Colonic mucosa (tissue), 4 donors: ENCODE data around the gene ROBO4. TPM values are rescaled to one million over a fixed set of nuclear protein-coding genes. Genes with fewer than 3 reads are reported as not detected.

Source experiments
- DNase-seq: peaks from one replicate; pipeline ENCODE4 v3.0.0-alpha.2; 2020
- H3K27ac ChIP-seq: fragments of 200-600 bp; one replicate; pipeline ENCODE4 v1.8.0; 2021
- H3K27me3 ChIP-seq: fragments of 200-600 bp; one replicate; pipeline ENCODE4 v1.8.0; 2021
- H3K36me3 ChIP-seq: fragments of 200-600 bp; one replicate; pipeline ENCODE4 v1.8.0; 2021
- H3K4me1 ChIP-seq: fragments of 200-600 bp; one replicate; pipeline ENCODE4 v1.8.0; 2021; ENCODE audit warnings: mild to moderate bottlenecking
- H3K4me3 ChIP-seq: fragments of 200-600 bp; one replicate; pipeline ENCODE4 v1.8.0; 2021
- H3K9ac ChIP-seq, 2 donors: one replicate each; pipeline ENCODE4 v1.7.0; 2013; ENCODE audit warnings: control low read depth in 2 of 2, low read depth in 2 of 2, low read length in 2 of 2
- H3K9me3 ChIP-seq: fragments of 200-600 bp; one replicate; pipeline ENCODE4 v1.8.0; 2021
- CTCF ChIP-seq: fragments of 200-600 bp; IDR thresholded peaks from one replicate; pipeline ENCODE4 v1.8.0; 2022; ENCODE audit warnings: antibody characterized with exemption, mild to moderate bottlenecking
- intact Hi-C: fragments of 100-400 bp; cut with DNase I; formaldehyde crosslinking; loops from one replicate; pipeline ENCODE4 v1.14.1; 2022
- total RNA-seq, 2 donors: library from RNA; stranded (reverse); fragmentation: NEBNext Ultra II Directional in 1 of 2; extraction: Animal tissue kit (Norgen Biotek cat#: 25700) in 1 of 2; gene quantifications; one replicate each; pipeline ENCODE4 v1.2.1, GENCODE V29; 2021
- donor health status: healthy.
- donor health status: DM: no; HTN: no; CAD: no.
- donor health status: DM: no; HTN: no; CAD: no.

The ROBO4 gene
- 1 to 10 TPM; 4.0 to 5.0 TPM for total RNA-seq

- peak within 1 kb of the TSS in 1 of 2 donors; percentile 18 for H3K9ac ChIP-seq
- DNase-seq, result no peak
Observed at GRCh38 chr11:124897674-124898262, at the start of gene ROBO4. Gene ROBO4 (minus strand): TSS chr11:124897865. CDS start chr11:124897795, 70 bp downstream.

GRCh38 chr11:124946735-124947141 lies 49.1 kb upstream of the ROBO4 start:
- H3K27ac ChIP-seq, result no peak overlapping the region
- no peak for TF ChIP-seq CTCF
- H3K4me3 ChIP-seq, result no peak overlapping the region
- no peaks in the 10 kb centered on the region for H3K9me3 ChIP-seq
- intact Hi-C loops, result no loop called here
- H3K27me3 ChIP-seq, result no peaks in the 10 kb centered on the region
- no peak overlapping the region for H3K9ac ChIP-seq
- no peaks in the 10 kb centered on the region for H3K36me3 ChIP-seq
- no peaks in the 10 kb centered on the region for H3K4me1 ChIP-seq
- no peak for DNase-seq

More at GRCh38 chr11:124897674-124898262, at the start of gene ROBO4:
- intact Hi-C loops, result no loop called here
- no peaks in the 10 kb centered on the region for H3K9me3 ChIP-seq
- peak within 1 kb of the TSS; percentile 12 for H3K27ac ChIP-seq
- H3K4me1 ChIP-seq, result no peaks in the 10 kb centered on the region
- no peak within 1 kb of the TSS for H3K4me3 ChIP-seq
- TF ChIP-seq CTCF, result no peak
- H3K36me3 ChIP-seq, result no peaks in the 10 kb centered on the region
- no peaks in the 10 kb centered on the region for H3K27me3 ChIP-seq

GRCh38 chr11:124945826-124946225 lies 48.2 kb upstream of the ROBO4 start:
- H3K4me1 ChIP-seq, result no peaks in the 10 kb centered on the region
- H3K9me3 ChIP-seq, result no peaks in the 10 kb centered on the region
- DNase-seq, result no peak
- no peaks in the 10 kb centered on the region for H3K36me3 ChIP-seq
- no peak overlapping the region for H3K27ac ChIP-seq
- no peak for TF ChIP-seq CTCF
- no peak overlapping the region for H3K9ac ChIP-seq
- intact Hi-C loops, result no loop called here
- no peak overlapping the region for H3K4me3 ChIP-seq
- no peaks in the 10 kb centered on the region for H3K27me3 ChIP-seq

GRCh38 chr11:124944565-124944964 lies 46.9 kb upstream of the ROBO4 start:
- Histone ChIP-seq H3K27ac (no peak overlapping the region), H3K4me3 (no peak overlapping the region), H3K9me3 (no peaks in the 10 kb centered on the region), H3K4me1 (no peaks in the 10 kb centered on the region), H3K27me3 (no peaks in the 10 kb centered on the region), H3K36me3 (no peaks in the 10 kb centered on the region), H3K9ac (no peak overlapping the region)
- DNase-seq, result no peak
- intact Hi-C loops, result no loop called here
- TF ChIP-seq CTCF, result no peak

- H3K4me3 ChIP-seq, result no peak overlapping the region
- intact Hi-C loops, result no loop called here
- no peaks in the 10 kb centered on the region for H3K36me3 ChIP-seq
- no peaks in the 10 kb centered on the region for H3K4me1 ChIP-seq
- no peak overlapping the region for H3K27ac ChIP-seq
- H3K9ac ChIP-seq, result no peak overlapping the region
- no peaks in the 10 kb centered on the region for H3K9me3 ChIP-seq
- no peak for TF ChIP-seq CTCF
- H3K27me3 ChIP-seq, result no peaks in the 10 kb centered on the region
- no peak for DNase-seq
Observed at GRCh38 chr11:124943741-124944140, 46.1 kb upstream of the ROBO4 start.
